PC-3 (cell line): Measurements from ENCODE around the gene USP46. TPM values are rescaled to one million over a fixed set of nuclear protein-coding genes. Genes with fewer than 3 reads are reported as not detected.

Experiments used
- ATAC-seq: fragments of 200-7000 bp; cut with Tn5 transposase; 2 replicates; pipeline ENCODE4 v1.9.1; 2020; ENCODE audit warnings: mild to moderate bottlenecking, moderate library complexity
- BruUV-seq: library from RNA; stranded (reverse); fragments of 400-500 nt; replicated peaks from 2 replicates; lab custom pipeline; 2021; lab: Mats Ljungman, UMichigan
- CTCF ChIA-PET: fragments of 300-600 bp; sonication (Branson Sonifier 250); formaldehyde crosslinking; loops from one replicate; lab custom pipeline; 2022; ENCODE audit warnings: antibody characterized with exemption; lab: Charles Lee
- POLR2A ChIA-PET: fragments of 300-600 bp; sonication (Branson Sonifier 250); formaldehyde crosslinking; loops from one replicate; lab custom pipeline; 2022; ENCODE audit warnings: antibody characterized with exemption; ENCODE audit not compliant: unreplicated experiment; lab: Charles Lee
- DNase-seq: peaks from one replicate; pipeline ENCODE4 v3.0.0-alpha.2; 2015
- H2AFZ ChIP-seq: fragments of 300-600 bp; sonication (generic); 2 replicates; pipeline ENCODE4 v1.6.0; 2016; ENCODE audit warnings: antibody characterized with exemption, low read length
- H3F3A ChIP-seq: fragments of 300-600 bp; sonication (generic); one replicate; pipeline ENCODE4 v1.6.0; 2017; ENCODE audit warnings: antibody characterized with exemption, low read length, control low read depth, mild to moderate bottlenecking; ENCODE audit not compliant: unreplicated experiment
- H3K27ac ChIP-seq: fragments of 300-600 bp; sonication (generic); 2 replicates; pipeline ENCODE4 v1.5.1; 2016; ENCODE audit warnings: mild to moderate bottlenecking, low read length
- H3K27me3 ChIP-seq: fragments of 300-600 bp; sonication (generic); 2 replicates; pipeline ENCODE4 v1.6.1; 2016; ENCODE audit warnings: low read length, mixed read lengths
- H3K36me3 ChIP-seq: fragments of 300-600 bp; sonication (generic); 2 replicates; pipeline ENCODE4 v1.6.1; 2016; ENCODE audit warnings: low read depth, mixed run types, low read length, mixed read lengths
- H3K4me1 ChIP-seq: fragments of 300-600 bp; sonication (generic); 2 replicates; pipeline ENCODE4 v1.5.1; 2016; ENCODE audit warnings: low read length; ENCODE audit not compliant: insufficient read depth
- H3K4me2 ChIP-seq: fragments of 300-600 bp; sonication (generic); 2 replicates; pipeline ENCODE4 v1.6.0; 2016; ENCODE audit warnings: low read length
- H3K4me3 ChIP-seq: fragments of 300-600 bp; sonication (generic); 2 replicates; pipeline ENCODE4 v1.5.1; 2016; ENCODE audit warnings: mild to moderate bottlenecking, low read length, mixed read lengths
- H3K79me2 ChIP-seq: fragments of 300-600 bp; sonication (generic); 2 replicates; pipeline ENCODE4 v1.6.1; 2017; ENCODE audit warnings: low read length, mixed read lengths
- H3K9ac ChIP-seq: fragments of 300-600 bp; sonication (generic); 2 replicates; pipeline ENCODE4 v1.6.0; 2016; ENCODE audit warnings: mild to moderate bottlenecking, low read length
- H3K9me2 ChIP-seq: fragments of 300-600 bp; sonication (generic); replicated peaks from 2 replicates; pipeline ENCODE4 v1.6.1; 2016; ENCODE audit warnings: mixed run types, low read length, mixed read lengths
- H3K9me3 ChIP-seq: fragments of 300-600 bp; sonication (generic); 2 replicates; pipeline ENCODE4 v1.6.1; 2016; ENCODE audit warnings: low read length, mixed read lengths
- H4K20me1 ChIP-seq: fragments of 300-600 bp; sonication (generic); 2 replicates; pipeline ENCODE4 v1.6.1; 2016; ENCODE audit warnings: low read length, mixed read lengths
- CTCF ChIP-seq: fragments of 300-600 bp; sonication (generic); conservative IDR thresholded peaks from 2 replicates; pipeline ENCODE4 v1.5.1; 2017; ENCODE audit warnings: antibody characterized with exemption, low read depth, mild to moderate bottlenecking, low read length
- EZH2 ChIP-seq: fragments of 300-600 bp; sonication (generic); IDR thresholded peaks from one replicate; pipeline ENCODE4 v1.6.1; 2017; ENCODE audit warnings: antibody characterized with exemption, mild to moderate bottlenecking, low read length; ENCODE audit not compliant: unreplicated experiment
- EZH2phosphoT487 ChIP-seq: fragments of 300-600 bp; sonication (generic); IDR thresholded peaks from 2 replicates; pipeline ENCODE4 v1.6.1; 2018; ENCODE audit warnings: mild to moderate bottlenecking, antibody characterized with exemption, low read length, borderline replicate concordance
- intact Hi-C: fragments of 100-400 bp; cut with micrococcal nuclease; formaldehyde crosslinking; loops from 2 replicates; pipeline ENCODE4 v1.9.0; 2023
- total RNA-seq: library from RNA; depleted of rRNA; stranded (reverse); fragments of >200 nt; gene quantifications from 2 replicates; pipeline ENCODE4 v1.2.3, GENCODE V29; 2014

USP46 gene
- total RNA-seq, 1 experiment from 2014 or later, result 9.4 TPM

GRCh38 chr4:52628974-52629373 lies 30.1 kb downstream of the USP46 start:
- no peak for DNase-seq
- no peak for ATAC-seq
- Histone ChIP-seq H4K20me1 (no peaks in the 10 kb centered on the region), H3K27ac (no peak overlapping the region), H3K9ac (no peak overlapping the region), H3K27me3 (no peaks in the 10 kb centered on the region), H3K9me2 (no peaks in the 10 kb centered on the region), H3K9me3 (no peaks in the 10 kb centered on the region), H3K4me1 (no peaks in the 10 kb centered on the region), H3K4me3 (no peak overlapping the region), H3K4me2 (no peak overlapping the region), H3F3A (no peaks in the 10 kb centered on the region), H2AFZ (no peak overlapping the region), H3K36me3 (0 out of 2 replicates have a peak, but pooled peaks cover 8% of the 10 kb centered on the region), H3K79me2 (no peaks in the 10 kb centered on the region)
- no TSS peak for BruUV-seq
- TF ChIP-seq CTCF (no peak), EZH2phosphoT487 (no peak), EZH2 (no peak)
- intact Hi-C loops, result no loop called here
- CTCF ChIA-PET, result no interaction called here
- POLR2A ChIA-PET, result no interaction called here

- DNase-seq (no peak), ATAC-seq (no peak)
- Histone ChIP-seq H3F3A (no peaks in the 10 kb centered on the region), H3K36me3 (0 out of 2 replicates have a peak, but pooled peaks cover 8% of the 10 kb centered on the region), H3K9ac (no peak overlapping the region), H3K79me2 (no peaks in the 10 kb centered on the region), H4K20me1 (no peaks in the 10 kb centered on the region), H3K4me3 (no peak overlapping the region), H3K9me3 (no peaks in the 10 kb centered on the region), H3K4me2 (no peak overlapping the region), H3K27ac (no peak overlapping the region), H3K27me3 (no peaks in the 10 kb centered on the region), H2AFZ (no peak overlapping the region), H3K9me2 (no peaks in the 10 kb centered on the region), H3K4me1 (no peaks in the 10 kb centered on the region)
- TF ChIP-seq EZH2 (no peak), EZH2phosphoT487 (no peak), CTCF (no peak)
- ChIA-PET CTCF (no interaction called here), POLR2A (no interaction called here)
- no TSS peak for BruUV-seq
- intact Hi-C loops, result no loop called here
Observed at GRCh38 chr4:52628543-52628942, 30.6 kb downstream of the USP46 start.

- Histone ChIP-seq H3K4me1 (no peaks in the 10 kb centered on the region), H3F3A (no peaks in the 10 kb centered on the region), H3K9ac (no peak overlapping the region), H3K27ac (no peak overlapping the region), H3K36me3 (0 out of 2 replicates have a peak, but pooled peaks cover 8% of the 10 kb centered on the region), H3K9me3 (no peaks in the 10 kb centered on the region), H3K79me2 (no peaks in the 10 kb centered on the region), H4K20me1 (no peaks in the 10 kb centered on the region), H3K9me2 (no peaks in the 10 kb centered on the region), H3K27me3 (no peaks in the 10 kb centered on the region), H2AFZ (no peak overlapping the region), H3K4me3 (no peak overlapping the region), H3K4me2 (no peak overlapping the region)
- POLR2A ChIA-PET, result no interaction called here
- no TSS peak for BruUV-seq
- TF ChIP-seq EZH2phosphoT487 (no peak), CTCF (no peak), EZH2 (no peak)
- CTCF ChIA-PET, result no interaction called here
- DNase-seq, result no peak
- ATAC-seq, result no peak
- intact Hi-C loops, result no loop called here
Observed at GRCh38 chr4:52627876-52628275, 31.2 kb downstream of the USP46 start.
